ENCODE measurements around the gene ATG7.
"Not testable (repeated sequence)": the region's sequence is repeated elsewhere in the genome, so short reads cannot be mapped to it uniquely, and the experiment has no call there.

Gene ATG7

GRCh38 chr3:11511606-11512005 is 239.4 kb downstream of the ATG7 start:
- DNase-seq = not testable (repeated sequence)

- DNase-seq = not testable (repeated sequence)
These were observed 241.1 kb downstream of the ATG7 start for GRCh38 chr3:11513125-11513816.

GRCh38 chr3:11513817-11514135 is 241.6 kb downstream of the ATG7 start:
- no peak for DNase-seq

- DNase-seq = peak; percentile 92
These were observed 242.1 kb downstream of the ATG7 start for GRCh38 chr3:11514191-11514821.

- DNase-seq = no peak
These were observed 245.4 kb downstream of the ATG7 start for GRCh38 chr3:11517601-11518000.

GRCh38 chr3:11521167-11521566 is 249.0 kb downstream of the ATG7 start:
- DNase-seq = no peak

- DNase-seq = no peak
These were observed 250.2 kb downstream of the ATG7 start for GRCh38 chr3:11522398-11522715.

GRCh38 chr3:11522953-11523571 is 250.9 kb downstream of the ATG7 start:
- DNase-seq = no peak

- DNase-seq = no peak
These were observed 251.4 kb downstream of the ATG7 start for GRCh38 chr3:11523572-11524101.

GRCh38 chr3:11526121-11526520 is 253.9 kb downstream of the ATG7 start:
- not testable (repeated sequence) for DNase-seq

GRCh38 chr3:11529281-11529680 is 257.1 kb downstream of the ATG7 start:
- peak; percentile 40 for DNase-seq

- DNase-seq = peak; percentile 99
These were observed 258.0 kb downstream of the ATG7 start for GRCh38 chr3:11530153-11530721.

- peak; percentile 66 for DNase-seq
These were observed 260.8 kb downstream of the ATG7 start for GRCh38 chr3:11532931-11533391.

GRCh38 chr3:11534011-11534792 is 262.0 kb downstream of the ATG7 start:
- DNase-seq = peak; percentile 84

GRCh38 chr3:11534793-11535101 is 262.6 kb downstream of the ATG7 start:
- no peak for DNase-seq

- DNase-seq = no peak
These were observed 263.2 kb downstream of the ATG7 start for GRCh38 chr3:11535243-11535960.

GRCh38 chr3:11536132-11536935 is 264.1 kb downstream of the ATG7 start:
- no peak for DNase-seq

- DNase-seq = no peak
These were observed 264.9 kb downstream of the ATG7 start for GRCh38 chr3:11536936-11537612.

- no peak for DNase-seq
These were observed 266.4 kb downstream of the ATG7 start for GRCh38 chr3:11538581-11538980.

GRCh38 chr3:11539218-11539617 is 267.0 kb downstream of the ATG7 start:
- DNase-seq = no peak

GRCh38 chr3:11539677-11540076 is 267.5 kb downstream of the ATG7 start:
- no peak for DNase-seq

Data from fibroblast of skin of scalp (primary cell).